Prostate gland (tissue), 2 donors: ENCODE data around the gene STRA8. TPM values are rescaled to one million over a fixed set of nuclear protein-coding genes. Genes with fewer than 3 reads are reported as not detected.

Source experiments
- DNase-seq: peaks from one replicate; pipeline ENCODE4 v3.0.0-alpha.2; 2019; ENCODE audit warnings: low spot score
- H3K27ac ChIP-seq, 2 donors: fragments of 200-600 bp; sonication (generic); 2 replicates each; pipeline ENCODE4 v1.5.1; 2017 to 2019
- H3K27me3 ChIP-seq: fragments of 200-600 bp; sonication (generic); replicated peaks from 2 replicates; pipeline ENCODE4 v1.5.1; 2019; ENCODE audit not compliant: insufficient read depth
- H3K36me3 ChIP-seq, 2 donors: fragments of 200-600 bp; sonication (generic); 1 replicate in 1 of 2; 2 replicates in 1 of 2; pipeline versions ENCODE4 v1.5.1 to v1.8.1; 2017 to 2019
- H3K4me1 ChIP-seq: fragments of 200-600 bp; sonication (generic); replicated peaks from 2 replicates; pipeline ENCODE4 v1.5.1; 2019
- H3K4me3 ChIP-seq, 2 donors: fragments of 200-600 bp; sonication (generic); 2 replicates each; pipeline ENCODE4 v1.5.1; 2017 to 2019
- H3K9me3 ChIP-seq: fragments of 200-600 bp; sonication (generic); 2 replicates; pipeline ENCODE4 v1.5.1; 2017
- POLR2A ChIP-seq: fragments of 450-650 bp; IDR thresholded peaks from one replicate; pipeline ENCODE4 v1.6.1; 2016; ENCODE audit warnings: antibody characterized with exemption, mild to moderate bottlenecking
- POLR2AphosphoS5 ChIP-seq: sonication (generic); formaldehyde crosslinking; IDR thresholded peaks from one replicate; pipeline ENCODE4 v1.6.1; 2017; ENCODE audit warnings: antibody characterized with exemption
- WGBS: methylation state at CpG from one replicate; pipeline ENCODE4 v1.1.5; 2018; 5-methylcytosine and 5-hydroxymethylcytosine counted together
- intact Hi-C: fragments of 100-400 bp; cut with DNase I; formaldehyde crosslinking; loops from one replicate; pipeline ENCODE4 v1.14.2; 2022
- total RNA-seq, 2 donors: library from RNA; depleted of rRNA; stranded (reverse); fragments of >200 nt; gene quantifications; one replicate each; pipeline ENCODE4 v1.1.0, GENCODE V29; 2016
- TF ChIP-seq, protein P1 (sequence below), 4 experiments: fragments of 200-600 bp in 2 of 4; fragments of 450-650 bp in 2 of 4; sonication (generic) in 2 of 4; IDR thresholded peaks; 1 replicate in 3 of 4; 2 replicates in 1 of 4; pipeline ENCODE4 v1.5.1; 2016 to 2019; ENCODE audit warnings: antibody characterized with exemption in 4 of 4, mild to moderate bottlenecking in 2 of 4, moderate library complexity in 2 of 4

STRA8 gene
- total RNA-seq, 2 donors from 2014 or later, result not detected

DNA sequence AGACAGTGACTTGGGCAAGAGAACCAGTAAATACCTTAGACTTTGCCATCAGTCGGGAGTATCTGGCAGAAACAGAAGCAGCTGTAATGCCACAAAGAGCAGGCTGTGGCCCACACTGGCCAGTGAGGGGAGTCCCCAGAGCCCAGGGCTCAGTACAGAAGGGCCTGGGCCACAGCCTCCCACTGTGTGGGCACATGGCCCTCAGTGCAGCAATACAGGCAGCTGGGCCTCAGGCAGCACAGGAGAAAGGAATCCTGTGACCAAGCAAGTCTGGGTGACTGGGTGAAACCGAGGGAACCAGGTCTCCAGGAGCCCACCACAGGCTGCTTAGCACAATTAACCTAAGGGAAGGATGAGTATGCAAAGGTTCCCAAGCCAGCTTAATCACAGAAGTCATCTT lies 36.3 kb upstream of the STRA8 start:
- Histone ChIP-seq H3K4me3 (no peak overlapping the region), H3K27ac (no peak overlapping the region), H3K9me3 (no peaks in the 10 kb centered on the region), H3K4me1 (no peaks in the 10 kb centered on the region), H3K27me3 (no peaks in the 10 kb centered on the region), H3K36me3 (peaks cover 4 to 5% of the 10 kb centered on the region in 2 donors)
- 89% methylated on average over 2 of the region's 2 CpGs for WGBS
- TF ChIP-seq POLR2AphosphoS5 (no peak), POLR2A (no peak)
- TF ChIP-seq, protein P1, sequence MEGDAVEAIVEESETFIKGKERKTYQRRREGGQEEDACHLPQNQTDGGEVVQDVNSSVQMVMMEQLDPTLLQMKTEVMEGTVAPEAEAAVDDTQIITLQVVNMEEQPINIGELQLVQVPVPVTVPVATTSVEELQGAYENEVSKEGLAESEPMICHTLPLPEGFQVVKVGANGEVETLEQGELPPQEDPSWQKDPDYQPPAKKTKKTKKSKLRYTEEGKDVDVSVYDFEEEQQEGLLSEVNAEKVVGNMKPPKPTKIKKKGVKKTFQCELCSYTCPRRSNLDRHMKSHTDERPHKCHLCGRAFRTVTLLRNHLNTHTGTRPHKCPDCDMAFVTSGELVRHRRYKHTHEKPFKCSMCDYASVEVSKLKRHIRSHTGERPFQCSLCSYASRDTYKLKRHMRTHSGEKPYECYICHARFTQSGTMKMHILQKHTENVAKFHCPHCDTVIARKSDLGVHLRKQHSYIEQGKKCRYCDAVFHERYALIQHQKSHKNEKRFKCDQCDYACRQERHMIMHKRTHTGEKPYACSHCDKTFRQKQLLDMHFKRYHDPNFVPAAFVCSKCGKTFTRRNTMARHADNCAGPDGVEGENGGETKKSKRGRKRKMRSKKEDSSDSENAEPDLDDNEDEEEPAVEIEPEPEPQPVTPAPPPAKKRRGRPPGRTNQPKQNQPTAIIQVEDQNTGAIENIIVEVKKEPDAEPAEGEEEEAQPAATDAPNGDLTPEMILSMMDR (IDR thresholded peaks at IDR 0.05), result no peak
- intact Hi-C loops, result no loop called here
- no peak for DNase-seq

DNA sequence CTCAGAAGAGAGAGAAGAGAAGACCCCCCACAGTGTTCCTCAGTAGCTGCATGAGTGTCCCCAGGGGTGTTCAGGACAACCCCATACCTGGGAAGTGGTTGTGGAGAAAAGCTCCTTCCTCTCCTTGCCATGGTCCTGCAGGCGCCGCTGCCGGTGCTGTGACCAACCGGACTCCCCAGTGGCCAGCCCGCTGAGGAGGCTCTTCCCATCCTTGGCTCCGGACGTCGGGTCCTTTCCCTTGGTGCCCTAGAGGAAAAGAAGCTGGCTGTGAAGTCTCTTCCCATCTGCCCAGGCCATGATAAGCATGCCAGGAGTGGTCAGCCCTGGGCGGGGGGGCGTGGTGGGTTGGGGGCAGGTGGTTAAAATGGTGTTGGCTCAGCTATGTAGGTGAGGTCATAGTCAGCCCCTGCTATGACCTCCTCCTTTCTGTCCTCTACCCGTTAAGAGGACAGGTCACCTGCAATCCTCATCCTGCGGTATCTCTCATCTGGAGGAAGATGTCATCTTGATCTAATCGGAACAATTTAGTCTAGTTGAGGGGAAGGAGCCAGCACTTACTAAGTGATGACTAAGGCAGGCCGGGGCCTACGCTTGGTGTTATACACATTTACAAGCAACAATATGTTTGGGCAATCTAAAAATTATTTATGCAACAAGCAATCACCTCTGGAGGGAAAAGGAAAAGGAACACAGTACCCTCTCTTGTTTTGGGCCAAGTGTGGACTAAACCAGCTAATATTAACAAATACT lies 35.6 kb upstream of the STRA8 start:
- Histone ChIP-seq H3K27me3 (no peaks in the 10 kb centered on the region), H3K4me1 (no peaks in the 10 kb centered on the region), H3K36me3 (peaks cover 4 to 5% of the 10 kb centered on the region in 2 donors), H3K27ac (no peak overlapping the region), H3K4me3 (no peak overlapping the region), H3K9me3 (no peaks in the 10 kb centered on the region)
- DNase-seq, result no peak
- intact Hi-C loops, result no loop called here
- 94% methylated on average over 15 of the region's 15 CpGs for WGBS
- TF ChIP-seq POLR2A (no peak), POLR2AphosphoS5 (no peak)
- TF ChIP-seq, protein P1 (IDR thresholded peaks at IDR 0.05), result no peak

DNA sequence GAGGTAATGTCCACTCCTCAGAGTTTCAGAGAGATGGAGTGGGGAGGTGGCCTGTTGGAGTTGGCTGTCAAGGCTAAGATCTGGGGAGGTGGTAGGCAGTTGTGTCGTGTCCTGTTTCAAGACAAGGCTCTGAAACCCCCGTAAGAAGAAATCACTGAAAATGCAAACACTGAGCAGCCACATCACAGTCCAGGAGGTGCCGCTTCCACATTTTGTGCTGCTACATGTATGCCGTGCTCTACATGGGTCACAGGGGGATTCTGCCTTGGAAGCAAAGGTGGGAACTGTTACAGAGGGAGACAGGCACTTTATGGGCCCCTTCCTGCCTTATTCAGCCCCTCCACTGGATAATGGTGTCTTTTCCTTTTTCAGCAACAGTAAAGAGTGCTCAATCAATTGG lies 34.2 kb upstream of the STRA8 start:
- DNase-seq, result no peak
- H3K27ac ChIP-seq, result no peak overlapping the region
- 88% methylated on average over 4 of the region's 4 CpGs for WGBS
- intact Hi-C loops, result no loop called here
- H3K27me3 ChIP-seq, result no peaks in the 10 kb centered on the region
- H3K36me3 ChIP-seq, result peaks cover 4 to 5% of the 10 kb centered on the region in 2 donors
- no peaks in the 10 kb centered on the region for H3K4me1 ChIP-seq
- TF ChIP-seq POLR2A, result no peak
- TF ChIP-seq, protein P1 (IDR thresholded peaks at IDR 0.05), result no peak
- no peak for TF ChIP-seq POLR2AphosphoS5
- H3K9me3 ChIP-seq, result no peaks in the 10 kb centered on the region
- H3K4me3 ChIP-seq, result no peak overlapping the region

DNA sequence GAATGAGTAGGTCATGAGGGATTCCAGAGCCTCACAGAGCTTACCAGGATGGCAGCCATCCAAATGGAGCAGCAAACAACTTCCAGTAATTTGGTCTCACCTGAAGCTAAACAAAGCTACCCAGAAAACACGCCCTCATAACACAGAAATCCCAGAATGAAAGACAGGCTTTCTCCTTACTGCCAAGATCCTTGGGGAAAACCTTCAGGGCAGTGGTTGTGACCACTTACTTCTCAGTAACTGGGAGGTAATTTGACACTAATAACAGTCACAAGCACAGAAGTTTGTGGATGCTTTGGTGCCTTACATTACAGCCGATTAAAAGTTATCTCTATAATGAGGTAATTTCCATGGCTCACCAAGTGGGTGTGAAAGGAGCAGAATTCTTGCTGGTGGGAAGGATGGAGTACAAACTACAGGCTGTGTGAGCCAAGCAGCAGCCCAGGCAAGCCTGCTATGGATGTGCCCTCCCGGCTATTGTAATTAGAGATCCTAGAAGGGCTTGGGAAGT lies 32.8 kb upstream of the STRA8 start:
- peaks cover 4 to 5% of the 10 kb centered on the region in 2 donors for H3K36me3 ChIP-seq

More for the DNA sequence above, 32.8 kb upstream of the STRA8 start:
- 55% methylated on average over 3 of the region's 3 CpGs for WGBS
- intact Hi-C loops, result no loop called here
- Histone ChIP-seq H3K4me3 (no peak overlapping the region), H3K4me1 (no peaks in the 10 kb centered on the region), H3K27ac (no peak overlapping the region), H3K27me3 (no peaks in the 10 kb centered on the region), H3K9me3 (no peaks in the 10 kb centered on the region)
- no peak for DNase-seq
- TF ChIP-seq, protein P1 (IDR thresholded peaks at IDR 0.05), result no peak
- TF ChIP-seq POLR2AphosphoS5 (no peak), POLR2A (no peak)
